Hematopoietic multipotent progenitor cell treated with erythropoietin and hydrocortisone succinate and interleukin-3 and kit ligand, for 6 days (in vitro differentiated cells): ENCODE data around the gene COL8A1.

Source experiments
- DNase-seq: peaks from one replicate; pipeline ENCODE4 v3.0.0-alpha.2; 2015

COL8A1 gene

DNA sequence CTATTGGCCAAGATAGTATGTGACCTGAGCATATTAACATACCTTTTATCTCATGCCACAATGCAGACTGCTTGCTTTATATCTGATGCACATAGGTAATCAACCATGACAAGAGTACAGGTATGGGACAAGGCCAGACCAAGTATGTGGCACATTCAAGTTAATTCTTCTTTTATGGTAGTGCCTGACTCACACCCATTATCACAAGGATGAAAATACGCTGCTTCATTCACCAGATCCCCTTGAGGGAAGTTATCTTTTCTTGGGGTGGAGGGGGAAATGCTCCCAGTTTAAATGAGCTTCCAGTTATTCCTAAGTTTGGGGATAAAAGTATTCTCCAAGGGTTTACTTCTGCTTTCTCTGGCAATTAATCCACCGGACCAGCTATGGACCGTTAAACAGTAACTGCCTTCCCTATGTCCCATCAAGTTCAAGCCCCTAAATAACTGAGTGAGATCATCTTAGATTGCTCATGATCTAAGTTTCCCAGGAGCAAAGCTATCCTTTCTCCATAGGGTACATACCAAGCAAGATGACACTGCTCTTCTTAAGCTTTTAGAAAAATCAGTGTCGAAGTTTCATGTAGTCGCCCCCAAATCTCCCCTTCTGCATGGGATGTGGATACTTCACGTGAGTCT lies 1.9 kb downstream of the COL8A1 start:
- DNase-seq, result no peak

DNA sequence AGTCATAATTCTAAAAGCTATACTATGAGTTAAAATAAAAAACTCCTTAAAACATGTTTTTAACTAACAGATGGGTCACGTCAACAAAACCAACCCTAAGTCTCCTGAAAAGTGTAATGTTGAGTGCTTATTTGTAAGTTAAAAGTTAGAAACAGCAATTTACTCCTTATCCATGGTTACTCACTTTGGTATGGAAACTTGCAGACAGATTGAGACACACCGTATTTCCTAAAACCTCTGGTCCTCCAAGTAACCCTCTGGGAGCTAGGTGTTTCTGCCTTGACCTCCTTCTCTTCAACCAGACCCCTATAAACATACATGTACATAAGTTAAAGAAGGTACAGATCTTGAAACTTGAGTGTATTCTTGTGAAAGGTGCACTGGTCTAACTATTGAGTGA lies 3.1 kb downstream of the COL8A1 start:
- DNase-seq, result no peak

DNA sequence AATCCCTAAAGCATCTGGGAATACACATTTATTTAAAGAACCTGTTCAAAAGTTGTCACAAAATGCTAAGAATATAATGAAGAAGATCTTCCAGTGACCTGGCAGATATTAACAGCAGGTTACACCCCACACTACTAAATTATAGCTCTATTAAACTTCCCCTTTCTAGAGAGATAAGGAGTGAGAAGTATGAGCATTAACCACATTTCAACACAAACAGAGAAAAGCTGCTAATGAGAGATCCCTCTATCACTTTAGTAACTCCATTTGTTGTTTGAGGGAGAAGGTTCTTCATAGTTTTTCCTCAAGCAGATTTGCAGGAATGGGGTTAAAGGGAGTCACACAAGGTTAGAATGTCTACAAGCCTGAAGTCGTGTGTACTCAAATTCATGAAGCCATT lies 3.6 kb downstream of the COL8A1 start:
- peak; percentile 28 for DNase-seq

DNA sequence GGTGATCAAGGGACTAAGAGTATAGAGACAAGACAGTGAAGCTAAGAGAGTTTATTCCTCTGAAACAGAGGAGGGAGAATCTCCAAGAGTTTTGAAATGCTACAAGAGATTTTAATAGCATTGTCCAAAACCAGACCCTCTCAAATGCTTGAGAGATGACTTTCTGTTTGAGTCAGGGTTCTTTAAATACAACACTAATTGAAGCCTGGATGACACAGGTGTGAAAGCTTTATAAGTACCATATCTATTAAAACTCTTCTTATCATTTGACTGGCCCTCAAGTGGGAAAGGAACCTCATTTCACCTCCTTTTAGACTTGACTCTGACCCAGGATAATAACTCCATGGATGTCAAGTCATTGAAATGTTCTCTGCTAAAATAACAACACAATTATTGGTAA lies 5.6 kb downstream of the COL8A1 start:
- no peak for DNase-seq

DNA sequence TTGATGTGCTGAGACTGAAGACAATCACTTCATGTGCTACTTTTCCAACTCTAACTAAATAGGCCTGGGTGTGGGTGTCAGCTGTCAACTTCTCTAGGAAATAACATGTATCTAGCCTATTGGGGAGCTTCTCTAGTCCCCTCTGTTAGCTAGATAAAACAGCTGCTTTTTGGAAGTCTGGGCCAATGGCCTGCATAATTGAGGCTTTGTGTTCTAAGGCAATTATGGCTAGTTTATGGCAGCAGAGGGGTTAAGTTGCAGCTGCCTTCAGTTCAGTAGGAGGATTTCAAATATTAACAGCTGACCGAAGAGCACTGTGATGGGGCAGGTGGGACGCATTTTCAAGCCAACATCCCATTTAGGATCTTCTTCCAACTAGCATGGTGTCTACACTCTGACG lies 6.4 kb downstream of the COL8A1 start:
- DNase-seq, result no peak

DNA sequence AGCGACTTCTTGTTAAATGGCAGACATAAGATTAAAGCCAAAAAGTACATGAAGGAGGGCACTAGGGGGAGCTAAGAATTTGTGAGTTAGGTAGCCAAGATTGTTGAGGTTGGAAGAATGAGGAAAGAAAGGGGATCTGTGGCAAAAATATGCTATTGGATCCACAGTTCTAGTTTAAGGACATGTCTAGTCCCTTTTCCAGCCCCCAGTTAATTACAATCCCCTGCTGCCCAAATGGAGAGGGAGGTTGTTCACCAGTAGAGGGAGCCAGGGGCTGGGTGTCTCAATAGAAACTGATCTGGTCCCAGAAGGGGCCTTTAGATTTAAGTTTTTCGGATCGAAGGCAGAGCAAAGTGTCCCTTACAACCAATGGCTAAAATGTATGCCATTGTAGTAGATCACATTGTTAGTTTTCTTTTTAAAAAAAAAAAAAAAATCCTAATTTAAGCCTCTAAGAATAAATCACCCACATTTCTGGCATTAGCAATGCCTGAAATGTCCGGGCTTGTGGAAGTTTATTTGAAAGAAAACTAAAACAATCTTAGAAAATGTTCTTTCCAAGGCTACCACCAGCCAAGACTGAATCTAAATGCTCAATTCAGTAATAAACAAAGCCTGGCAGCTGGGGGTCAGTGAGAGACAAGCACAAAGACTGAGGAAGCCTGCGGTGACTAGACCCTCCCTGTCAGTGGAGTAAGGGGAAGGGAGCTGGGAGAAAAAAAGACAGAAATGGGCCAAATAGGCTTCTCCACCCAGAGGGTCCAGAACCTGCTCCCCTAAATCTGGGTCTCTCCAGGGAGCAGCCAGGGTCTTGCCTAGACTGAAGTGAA lies 7.1 kb downstream of the COL8A1 start:
- DNase-seq, result peak; percentile 31

DNA sequence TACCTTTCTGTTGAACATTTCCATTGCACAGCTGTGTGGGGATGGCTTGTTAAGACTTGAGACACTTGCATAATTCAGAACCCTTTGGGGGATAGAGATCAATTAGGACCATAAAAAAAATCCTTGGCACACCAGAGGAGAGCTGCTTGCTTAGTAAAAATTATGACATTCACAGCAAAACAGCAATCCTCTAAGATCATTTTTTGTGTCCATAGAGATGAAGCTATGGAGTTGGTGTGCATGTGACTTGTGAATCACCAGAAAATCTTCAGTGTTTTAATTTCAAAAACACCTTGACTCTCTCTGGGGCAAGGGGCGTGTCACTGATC lies 7.7 kb downstream of the COL8A1 start:
- DNase-seq, result no peak

DNA sequence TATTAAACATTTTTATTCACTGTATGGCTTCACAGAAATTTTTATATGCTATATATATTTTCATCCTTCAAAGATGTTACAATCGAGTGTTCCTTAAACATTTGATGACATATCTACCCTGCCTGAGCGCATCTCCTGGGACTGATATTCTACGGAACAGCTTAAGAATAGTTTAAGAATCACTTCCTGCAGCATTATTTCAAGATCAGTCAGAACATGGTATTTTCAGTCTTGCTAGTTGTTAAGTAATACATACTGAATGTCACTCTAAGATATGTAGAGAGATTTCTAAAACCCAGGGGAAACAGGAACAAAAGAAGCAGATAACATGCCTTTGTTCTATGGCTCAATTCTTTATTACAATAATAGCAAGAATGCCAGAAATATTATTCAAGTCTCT lies 8.7 kb downstream of the COL8A1 start:
- no peak for DNase-seq

DNA sequence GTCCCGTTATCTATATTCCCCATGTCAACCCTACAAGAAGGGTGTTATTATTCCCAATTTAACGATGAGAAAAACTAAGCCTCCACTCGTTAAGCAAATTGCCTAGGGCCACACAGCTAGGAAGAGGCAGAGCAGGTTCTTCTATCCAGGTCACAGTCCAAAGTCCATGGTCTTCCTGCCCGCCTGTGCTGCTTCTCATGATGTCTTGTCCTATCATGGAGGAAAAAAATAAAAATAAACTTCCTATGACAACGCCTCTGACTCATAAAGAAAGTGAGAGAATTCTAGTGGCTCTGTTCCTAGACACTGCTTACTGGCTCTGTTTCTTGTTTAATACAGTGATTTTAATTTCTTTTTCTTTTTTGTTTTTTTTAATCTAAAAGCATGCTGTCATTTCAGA lies 9.7 kb downstream of the COL8A1 start:
- DNase-seq, result no peak

DNA sequence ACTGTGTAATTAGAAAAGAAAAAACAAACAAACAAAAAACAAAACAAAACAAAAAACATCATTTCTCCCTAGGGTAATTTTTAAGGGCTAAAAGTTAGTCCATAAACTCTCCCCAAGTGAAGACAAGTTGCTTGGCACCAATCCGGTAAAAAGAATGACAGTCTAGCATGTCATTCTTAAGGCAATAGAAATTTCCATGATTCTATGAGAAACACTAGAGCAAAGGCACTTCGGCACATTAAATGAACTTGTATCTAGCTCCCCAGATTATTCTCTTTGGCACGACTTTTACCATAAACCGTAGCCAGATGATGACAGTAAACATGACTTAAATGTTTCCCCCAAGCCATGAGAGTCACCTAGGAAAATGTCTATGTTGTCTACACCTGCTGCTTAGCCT lies 10.1 kb downstream of the COL8A1 start:
- no peak for DNase-seq

DNA sequence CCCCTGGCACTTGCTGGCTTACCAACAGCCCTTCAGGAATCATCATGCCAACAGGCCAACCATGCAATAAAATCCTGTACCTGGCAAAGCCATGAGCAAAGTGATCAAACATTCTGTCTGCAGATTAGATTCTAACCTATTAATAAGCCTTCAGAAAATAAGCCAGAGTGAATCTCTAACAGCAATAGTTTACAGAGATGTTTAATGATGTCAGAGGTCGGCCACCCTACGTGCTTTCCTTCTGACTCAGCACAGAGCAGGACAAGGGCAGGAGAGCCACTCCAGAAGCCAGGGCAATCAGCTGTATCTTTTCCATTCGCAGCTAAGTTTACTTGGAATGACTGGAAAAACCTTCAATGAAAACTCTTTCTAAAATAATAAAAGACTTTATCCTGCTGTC lies 13.1 kb downstream of the COL8A1 start:
- DNase-seq, result no peak

DNA sequence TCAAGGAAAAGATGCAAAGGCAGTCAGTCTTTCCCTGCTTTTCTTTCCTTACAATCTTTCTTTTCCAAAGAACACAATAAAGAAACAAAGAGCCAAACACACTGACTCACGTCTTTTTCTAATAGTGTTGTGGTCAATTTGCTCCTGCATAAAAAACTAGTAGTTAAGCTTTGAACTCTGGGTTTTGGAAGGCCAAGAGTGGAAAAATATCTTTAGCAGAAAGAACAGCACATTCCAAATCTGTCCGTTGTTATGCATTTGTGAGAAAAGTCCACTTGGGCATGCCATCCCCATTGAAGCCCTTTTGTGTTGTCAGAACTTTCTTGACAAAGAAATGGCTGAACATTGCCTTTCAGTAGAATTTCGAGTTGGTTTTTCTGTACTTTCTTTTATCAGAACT lies 18.2 kb downstream of the COL8A1 start:
- no peak for DNase-seq

DNA sequence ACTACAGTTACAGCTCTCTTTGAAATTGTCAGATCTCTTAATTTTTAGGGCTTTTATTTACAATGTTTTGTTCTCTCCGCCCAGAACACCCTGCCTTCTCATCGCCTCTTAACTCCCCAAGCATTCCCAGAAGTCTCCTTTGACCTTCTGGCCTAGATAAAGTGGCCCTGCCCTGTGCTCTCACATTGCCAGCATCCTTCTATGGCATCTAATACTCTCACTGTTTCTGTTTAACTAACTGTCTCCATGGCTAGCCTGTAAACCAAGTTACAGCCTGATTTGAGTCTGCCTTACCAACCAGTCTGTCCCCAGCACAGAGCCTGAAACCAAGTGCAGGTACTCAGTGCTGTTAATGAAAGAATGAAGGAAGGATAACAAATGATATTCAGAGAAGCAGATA lies 19.9 kb downstream of the COL8A1 start:
- no peak for DNase-seq

DNA sequence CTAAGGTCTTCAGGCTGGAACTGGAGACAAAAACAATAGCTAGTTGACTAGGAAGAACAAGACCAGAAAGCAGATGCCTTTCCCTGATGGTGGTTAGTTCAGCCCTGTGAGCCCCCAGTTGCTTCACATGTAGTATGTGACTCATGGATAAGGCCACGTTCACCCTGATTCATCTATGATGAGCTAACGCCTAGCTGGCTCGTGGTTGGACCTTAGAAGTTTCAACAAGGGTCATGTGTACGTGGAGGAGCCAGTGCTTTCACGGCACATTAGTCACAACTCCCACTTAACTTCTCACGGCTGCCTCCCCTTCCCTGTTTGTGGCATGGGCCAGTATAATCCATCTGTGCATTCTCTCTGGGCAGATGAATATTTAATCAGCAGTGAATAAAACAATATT lies 20.6 kb downstream of the COL8A1 start:
- DNase-seq, result no peak

DNA sequence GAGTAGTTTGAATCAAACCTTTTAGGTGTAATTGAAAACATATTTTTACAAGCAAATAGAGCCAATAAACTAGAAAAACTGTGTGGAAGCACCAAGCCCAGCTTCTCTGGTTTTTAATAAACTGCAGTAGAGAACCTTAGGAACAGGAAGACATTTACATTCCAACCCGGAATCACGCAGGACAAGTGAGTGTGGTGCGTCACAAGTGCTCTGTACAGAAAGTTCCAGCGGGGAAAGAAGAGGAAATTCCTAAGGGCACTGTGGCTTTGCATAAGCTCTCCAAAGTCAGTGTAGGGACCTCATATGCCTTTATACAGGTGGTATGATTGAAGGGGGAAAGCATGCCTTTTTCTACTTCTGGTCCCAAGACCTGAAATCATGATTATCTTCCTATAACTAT lies 21.6 kb downstream of the COL8A1 start:
- no peak for DNase-seq

DNA sequence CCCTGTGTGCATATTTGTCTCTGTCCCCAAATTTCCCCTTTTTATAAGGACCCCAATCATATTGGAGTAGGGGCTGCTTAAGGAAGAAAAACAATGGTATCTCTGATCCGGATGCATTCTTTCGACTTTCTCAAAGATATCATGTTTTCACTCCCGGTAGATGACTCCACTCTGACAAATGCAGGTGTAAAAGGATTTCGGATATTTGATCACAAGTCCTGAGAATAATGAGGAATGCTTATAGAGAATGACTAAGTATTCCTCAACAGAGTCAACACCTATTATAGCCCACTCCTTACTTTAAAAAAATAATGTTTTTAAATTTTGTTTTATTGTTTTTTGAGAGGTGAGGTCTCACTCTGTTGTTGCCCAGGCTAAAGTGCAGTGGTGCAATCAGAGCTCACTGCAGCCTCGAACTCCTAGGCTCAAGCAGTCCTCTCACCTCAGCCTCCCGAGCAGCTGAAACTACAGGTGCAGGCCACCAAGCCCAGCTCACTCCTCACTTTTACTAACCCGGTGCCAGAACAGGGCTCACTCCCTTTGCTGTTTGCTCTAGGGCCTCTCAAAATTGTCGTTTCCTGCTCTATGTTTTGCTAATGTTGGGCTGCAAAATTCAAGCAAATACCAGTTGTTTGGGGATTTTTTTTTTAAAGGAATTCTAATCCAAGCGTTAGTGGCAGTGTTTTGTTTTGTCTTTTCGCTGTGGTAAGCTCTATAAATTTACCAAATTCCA lies 24.6 kb downstream of the COL8A1 start:
- DNase-seq, result no peak

DNA sequence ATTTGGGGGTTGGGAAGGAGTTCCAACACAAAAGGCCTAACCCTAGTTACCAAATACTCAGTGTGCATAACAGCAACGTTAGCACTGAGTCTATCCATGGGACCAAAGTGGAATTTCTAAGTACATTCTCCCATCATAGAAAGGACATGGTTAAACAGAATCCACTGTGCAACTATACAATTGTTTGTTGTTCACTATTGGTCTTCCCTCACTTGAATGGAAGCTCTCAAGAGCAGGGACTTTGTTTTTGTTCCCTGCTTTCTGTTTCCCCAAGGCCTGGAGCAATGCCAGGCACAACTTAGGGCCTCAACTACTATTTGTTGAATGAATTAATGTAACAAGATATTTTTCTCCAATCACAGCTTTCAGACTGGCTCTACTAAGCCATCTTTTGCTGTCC lies 25.6 kb downstream of the COL8A1 start:
- DNase-seq, result no peak

DNA sequence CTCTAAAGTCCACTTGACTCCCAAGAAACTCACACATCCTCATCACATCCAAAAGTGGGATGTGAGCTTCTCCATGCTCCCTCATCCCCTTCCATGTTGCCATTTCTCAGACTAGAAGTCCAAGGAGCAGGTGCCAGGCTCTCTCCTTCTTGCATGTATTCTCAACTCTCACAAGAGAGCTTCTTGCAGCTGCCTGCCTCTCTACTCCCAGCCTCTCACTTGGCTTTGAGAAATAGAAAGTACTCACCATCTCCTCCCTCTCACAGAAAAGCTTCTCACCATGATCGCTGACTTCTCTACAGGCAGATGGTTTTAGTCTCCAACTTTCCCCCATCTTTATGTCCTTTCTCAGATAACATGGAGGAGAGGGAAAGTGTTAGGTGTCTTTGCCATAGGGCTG lies 26.6 kb downstream of the COL8A1 start:
- DNase-seq, result no peak

DNA sequence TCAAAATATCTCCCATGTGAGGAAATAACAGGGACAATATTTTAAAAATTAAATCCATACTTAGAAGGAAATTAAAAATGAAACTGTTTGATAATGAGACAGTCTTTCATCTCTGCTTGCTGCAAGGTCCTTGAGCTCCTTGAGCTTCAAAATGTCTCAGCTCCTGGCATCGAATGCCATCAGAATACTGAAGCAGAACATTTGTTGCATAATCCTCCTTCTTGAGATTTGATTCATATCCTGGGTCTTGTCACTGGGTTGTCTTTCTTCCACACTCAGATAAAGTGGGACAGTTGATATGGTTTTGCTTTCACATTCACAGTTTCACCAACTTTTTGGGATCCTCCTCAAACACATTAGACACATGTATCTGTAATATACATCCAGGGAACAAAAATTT lies 27.8 kb downstream of the COL8A1 start:
- DNase-seq, result no peak

DNA sequence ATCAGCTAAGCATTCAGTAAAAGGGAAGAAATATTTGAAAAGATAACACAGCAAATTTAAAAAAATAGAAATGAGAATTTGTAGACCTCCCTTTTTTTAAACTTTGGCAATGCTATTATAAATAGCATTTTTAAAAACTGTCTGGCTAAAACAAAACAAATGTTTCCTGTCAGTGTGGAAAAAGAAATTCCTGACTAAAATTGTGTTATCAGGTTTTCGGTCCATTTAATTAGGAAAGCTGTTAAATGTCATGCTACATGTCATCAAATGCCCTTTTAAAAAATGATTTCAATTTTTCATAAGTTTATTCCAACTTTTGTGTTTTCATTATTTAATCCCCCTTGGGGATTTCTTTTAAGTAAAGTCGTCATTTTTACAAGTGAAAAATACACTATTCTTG lies 29.6 kb downstream of the COL8A1 start:
- DNase-seq, result no peak

DNA sequence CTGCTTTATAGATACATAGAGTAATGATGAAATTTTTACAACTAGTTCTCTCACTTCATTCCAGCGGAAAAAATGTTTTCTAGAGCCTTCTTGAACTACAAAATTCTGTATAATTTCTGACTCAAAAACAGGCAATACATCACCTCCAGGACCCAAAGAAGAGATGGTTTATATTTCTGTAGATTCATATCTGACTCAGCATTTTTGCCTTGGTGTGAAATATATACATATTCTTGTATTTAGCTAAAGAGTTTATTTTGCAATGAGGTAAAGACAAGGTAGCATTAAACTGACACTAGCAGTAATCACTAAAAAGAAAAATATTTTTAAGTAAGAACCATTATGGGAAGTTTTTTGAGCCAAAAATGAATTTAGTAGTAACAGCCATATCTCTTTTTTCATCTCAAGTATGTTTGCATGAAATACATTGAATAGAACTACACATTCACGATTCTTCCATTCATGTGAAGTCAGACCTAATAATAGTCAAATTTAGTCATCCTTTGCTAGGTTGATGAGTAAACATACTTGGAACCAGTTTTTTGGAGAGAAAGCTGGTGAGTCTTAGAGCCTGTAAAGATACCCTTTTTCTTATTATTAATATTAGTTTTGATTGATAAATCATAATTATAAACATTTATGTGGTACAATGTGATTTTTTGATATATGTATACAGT lies 31.6 kb downstream of the COL8A1 start:
- DNase-seq, result no peak

DNA sequence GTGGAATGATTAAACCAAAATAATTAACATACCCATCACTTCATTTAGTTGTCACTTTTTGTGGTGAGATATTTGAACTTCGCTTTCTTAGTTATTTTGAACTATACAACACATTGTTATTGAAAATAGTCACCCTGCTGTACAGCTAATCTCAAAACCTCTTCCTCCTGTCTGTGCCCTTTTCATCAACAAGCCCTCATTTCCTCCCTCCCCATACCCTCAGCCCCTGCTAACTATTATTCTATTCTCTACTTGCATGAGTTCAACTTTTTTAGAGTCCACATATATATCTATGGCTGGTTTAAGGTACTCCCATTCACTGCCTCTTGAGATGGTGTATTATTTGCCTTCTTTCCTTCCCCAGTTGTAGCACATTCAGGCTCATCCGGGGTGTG lies 32.2 kb downstream of the COL8A1 start:
- no peak for DNase-seq

DNA sequence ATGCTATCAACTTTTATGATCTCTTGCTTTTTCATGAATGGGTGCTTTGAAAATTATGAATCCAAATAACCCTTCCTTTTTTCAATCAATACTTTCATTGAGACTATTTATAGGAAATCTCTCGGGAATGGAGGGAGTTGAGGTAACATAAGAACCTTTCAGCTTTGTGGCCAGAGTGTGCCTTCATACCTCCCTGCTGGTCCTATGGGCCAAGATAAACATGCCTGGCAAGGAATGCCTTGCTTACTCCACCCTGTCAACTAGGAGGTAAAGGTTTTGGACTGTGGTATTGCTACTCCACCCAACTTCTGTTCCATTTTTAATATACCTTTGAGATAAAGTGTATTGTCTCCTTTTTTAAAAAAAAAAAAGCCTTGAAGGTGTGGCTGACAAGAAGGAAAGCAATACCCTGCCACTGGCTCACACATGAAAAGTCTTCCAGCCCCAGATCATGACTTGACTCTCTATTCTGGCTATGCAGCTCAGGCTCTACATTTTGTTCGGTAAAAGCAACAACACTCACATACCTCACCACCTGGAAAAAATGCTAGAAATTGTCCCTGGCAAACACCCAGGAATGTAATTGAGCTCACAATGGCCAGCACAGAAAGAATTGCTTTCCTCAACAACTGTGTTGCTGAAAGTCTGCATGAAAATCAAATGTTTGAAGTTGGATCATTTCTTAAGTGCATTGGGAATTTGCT lies 35.8 kb downstream of the COL8A1 start:
- no peak for DNase-seq
